Panc1 (cell line): ENCODE measurements around the gene AKT3.

Experiments used
- POLR2AphosphoS5 ChIP-seq: IDR thresholded peaks from 2 replicates; pipeline ENCODE4 v1.6.1; 2012; ENCODE audit warnings: mild to moderate bottlenecking, low read depth, low read length, moderate library complexity
- TF ChIP-seq, protein P1 (sequence below): fragments of 450-650 bp; IDR thresholded peaks from 2 replicates; pipeline ENCODE4 v1.5.1; 2017; ENCODE audit warnings: mild to moderate bottlenecking
- TF ChIP-seq, protein P2 (sequence below), 2 experiments: IDR thresholded peaks; 2 replicates each; pipeline ENCODE4 v1.6.1; 2011 to 2012; ENCODE audit warnings: low read depth in 2 of 2, control low read depth in 1 of 2, low read length in 1 of 2, mild to moderate bottlenecking in 1 of 2, moderate library complexity in 1 of 2; ENCODE audit not compliant: insufficient read depth in 1 of 2

DNA sequence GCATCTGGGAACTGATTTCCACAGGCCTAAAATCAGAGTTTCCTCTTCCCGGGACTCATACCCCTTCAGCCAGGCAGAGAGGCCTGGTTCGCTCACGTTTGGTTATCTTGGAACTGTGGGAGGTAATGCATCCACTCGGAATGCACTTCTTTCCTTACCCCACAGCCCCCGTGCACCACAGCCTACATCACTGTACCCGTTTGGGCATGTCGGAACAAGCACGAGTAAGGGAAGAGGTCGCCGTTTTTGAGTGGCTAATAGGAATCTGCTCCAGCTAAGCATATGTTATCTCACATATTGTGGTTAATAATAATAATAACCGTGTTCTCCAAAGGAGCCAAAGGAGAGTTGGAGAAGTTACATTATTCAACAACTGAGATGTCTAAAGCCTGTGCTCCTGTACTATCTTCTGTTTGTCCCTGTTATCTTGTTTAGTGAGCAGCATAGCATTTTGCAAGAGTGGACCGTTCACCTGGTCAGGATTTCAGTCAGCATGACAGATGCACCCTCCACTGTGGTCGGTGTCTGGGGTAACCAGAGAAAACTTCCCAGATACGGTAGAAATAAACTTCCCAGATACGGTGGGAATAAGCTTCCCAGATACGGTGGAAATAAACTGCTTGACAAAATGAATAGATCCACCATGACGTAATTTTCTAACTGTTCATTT, 395.6 kb downstream of the AKT3 start:
- TF ChIP-seq, protein P1, sequence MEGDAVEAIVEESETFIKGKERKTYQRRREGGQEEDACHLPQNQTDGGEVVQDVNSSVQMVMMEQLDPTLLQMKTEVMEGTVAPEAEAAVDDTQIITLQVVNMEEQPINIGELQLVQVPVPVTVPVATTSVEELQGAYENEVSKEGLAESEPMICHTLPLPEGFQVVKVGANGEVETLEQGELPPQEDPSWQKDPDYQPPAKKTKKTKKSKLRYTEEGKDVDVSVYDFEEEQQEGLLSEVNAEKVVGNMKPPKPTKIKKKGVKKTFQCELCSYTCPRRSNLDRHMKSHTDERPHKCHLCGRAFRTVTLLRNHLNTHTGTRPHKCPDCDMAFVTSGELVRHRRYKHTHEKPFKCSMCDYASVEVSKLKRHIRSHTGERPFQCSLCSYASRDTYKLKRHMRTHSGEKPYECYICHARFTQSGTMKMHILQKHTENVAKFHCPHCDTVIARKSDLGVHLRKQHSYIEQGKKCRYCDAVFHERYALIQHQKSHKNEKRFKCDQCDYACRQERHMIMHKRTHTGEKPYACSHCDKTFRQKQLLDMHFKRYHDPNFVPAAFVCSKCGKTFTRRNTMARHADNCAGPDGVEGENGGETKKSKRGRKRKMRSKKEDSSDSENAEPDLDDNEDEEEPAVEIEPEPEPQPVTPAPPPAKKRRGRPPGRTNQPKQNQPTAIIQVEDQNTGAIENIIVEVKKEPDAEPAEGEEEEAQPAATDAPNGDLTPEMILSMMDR: no peak
- TF ChIP-seq, protein P2, sequence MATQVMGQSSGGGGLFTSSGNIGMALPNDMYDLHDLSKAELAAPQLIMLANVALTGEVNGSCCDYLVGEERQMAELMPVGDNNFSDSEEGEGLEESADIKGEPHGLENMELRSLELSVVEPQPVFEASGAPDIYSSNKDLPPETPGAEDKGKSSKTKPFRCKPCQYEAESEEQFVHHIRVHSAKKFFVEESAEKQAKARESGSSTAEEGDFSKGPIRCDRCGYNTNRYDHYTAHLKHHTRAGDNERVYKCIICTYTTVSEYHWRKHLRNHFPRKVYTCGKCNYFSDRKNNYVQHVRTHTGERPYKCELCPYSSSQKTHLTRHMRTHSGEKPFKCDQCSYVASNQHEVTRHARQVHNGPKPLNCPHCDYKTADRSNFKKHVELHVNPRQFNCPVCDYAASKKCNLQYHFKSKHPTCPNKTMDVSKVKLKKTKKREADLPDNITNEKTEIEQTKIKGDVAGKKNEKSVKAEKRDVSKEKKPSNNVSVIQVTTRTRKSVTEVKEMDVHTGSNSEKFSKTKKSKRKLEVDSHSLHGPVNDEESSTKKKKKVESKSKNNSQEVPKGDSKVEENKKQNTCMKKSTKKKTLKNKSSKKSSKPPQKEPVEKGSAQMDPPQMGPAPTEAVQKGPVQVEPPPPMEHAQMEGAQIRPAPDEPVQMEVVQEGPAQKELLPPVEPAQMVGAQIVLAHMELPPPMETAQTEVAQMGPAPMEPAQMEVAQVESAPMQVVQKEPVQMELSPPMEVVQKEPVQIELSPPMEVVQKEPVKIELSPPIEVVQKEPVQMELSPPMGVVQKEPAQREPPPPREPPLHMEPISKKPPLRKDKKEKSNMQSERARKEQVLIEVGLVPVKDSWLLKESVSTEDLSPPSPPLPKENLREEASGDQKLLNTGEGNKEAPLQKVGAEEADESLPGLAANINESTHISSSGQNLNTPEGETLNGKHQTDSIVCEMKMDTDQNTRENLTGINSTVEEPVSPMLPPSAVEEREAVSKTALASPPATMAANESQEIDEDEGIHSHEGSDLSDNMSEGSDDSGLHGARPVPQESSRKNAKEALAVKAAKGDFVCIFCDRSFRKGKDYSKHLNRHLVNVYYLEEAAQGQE (IDR thresholded peaks at IDR 0.05; ENCODE audit: insufficient read depth in 1 of 2, low read depth in 2 of 2, low read length in 1 of 2): no peak
- TF ChIP-seq POLR2AphosphoS5: no peak
